Dermis microvascular lymphatic vessel endothelial cell (primary cell): ENCODE data around the gene ZNF683. TPM values are rescaled to one million over a fixed set of nuclear protein-coding genes. Genes with fewer than 3 reads are reported as not detected.

Experiments
- total RNA-seq: library from RNA; depleted of rRNA; stranded (reverse); fragments of >200 nt; gene quantifications from 2 replicates; pipeline ENCODE4 v1.2.1, GENCODE V29; 2014

Gene ZNF683
- total RNA-seq, 1 donor from 2014 or later: not detected

Other genes with a start within 250 kb of the ZNF683 start
- 4.1 and 7.1 TPM in 2 replicates for gene FAM110D, start 213.7 kb downstream of the ZNF683 start, total RNA-seq
- gene C1orf232, start 203.8 kb downstream of the ZNF683 start, total RNA-seq: not detected in 2 replicates
- gene ZNF593, start 202.8 kb downstream of the ZNF683 start, total RNA-seq: 19.3 and 23.5 TPM in 2 replicates
- not detected in 2 replicates for gene ZNF593OS, start 200.9 kb downstream of the ZNF683 start, total RNA-seq
- gene CNKSR1, start 195.3 kb downstream of the ZNF683 start, total RNA-seq: not detected in 2 replicates
- gene CATSPER4, start 182.1 kb downstream of the ZNF683 start, total RNA-seq: not detected in 2 replicates
- gene CEP85, start 138.6 kb downstream of the ZNF683 start, total RNA-seq: 5.3 and 6.7 TPM in 2 replicates
- gene SH3BGRL3, start 92.7 kb downstream of the ZNF683 start, total RNA-seq: 17.5 and 25.9 TPM in 2 replicates
- gene UBXN11, start 66.1 kb downstream of the ZNF683 start, total RNA-seq: 1.7 and 2.7 TPM in 2 replicates
- gene CD52, start 54.8 kb downstream of the ZNF683 start, total RNA-seq: not detected in 2 replicates
- gene CRYBG2, start 18.6 kb downstream of the ZNF683 start, total RNA-seq: 0.25 and 0.51 TPM in 2 replicates
- not detected in 2 replicates for gene LIN28A, start 38.1 kb upstream of the ZNF683 start, total RNA-seq
- gene DHDDS, start 59.6 kb upstream of the ZNF683 start, total RNA-seq: 21.2 and 27.4 TPM in 2 replicates
- 130 and 209 TPM in 2 replicates for gene HMGN2, start 99.7 kb upstream of the ZNF683 start, total RNA-seq
- 12.4 and 15.9 TPM in 2 replicates for gene RPS6KA1, start 157.0 kb upstream of the ZNF683 start, total RNA-seq